ENCODE measurements around the gene RRP8.

RRP8 gene

GRCh38 chr11:6568191-6568918 is 35.1 kb downstream of the RRP8 start:
- peak; percentile 86 for DNase-seq (ENCODE audit: low read depth)
- H3K4me3 ChIP-seq (ENCODE audit: low read depth, low read length): no peak overlapping the region
- TF ChIP-seq CTCF (conservative IDR thresholded peaks at IDR 0.05; ENCODE audit: low read depth, low read length): peak; percentile 19

- no peak overlapping the region for H3K4me3 ChIP-seq (ENCODE audit: low read depth, low read length)
- TF ChIP-seq CTCF (conservative IDR thresholded peaks at IDR 0.05; ENCODE audit: low read depth, low read length): no peak
- DNase-seq (ENCODE audit: low read depth): no peak
Observed at GRCh38 chr11:6567371-6567745, 36.1 kb downstream of the RRP8 start.

- no peak overlapping the region for H3K4me3 ChIP-seq (ENCODE audit: low read depth, low read length)
- TF ChIP-seq CTCF (conservative IDR thresholded peaks at IDR 0.05; ENCODE audit: low read depth, low read length): no peak
- no peak for DNase-seq (ENCODE audit: low read depth)
Observed at GRCh38 chr11:6566704-6567370, 36.6 kb downstream of the RRP8 start.

- no peak overlapping the region for H3K4me3 ChIP-seq (ENCODE audit: low read depth, low read length)
- no peak for DNase-seq (ENCODE audit: low read depth)
- no peak for TF ChIP-seq CTCF (conservative IDR thresholded peaks at IDR 0.05; ENCODE audit: low read depth, low read length)
Observed at GRCh38 chr11:6565988-6566703, 37.3 kb downstream of the RRP8 start.

GRCh38 chr11:6565325-6565724 is 38.1 kb downstream of the RRP8 start:
- no peak for DNase-seq (ENCODE audit: low read depth)
- no peak overlapping the region for H3K4me3 ChIP-seq (ENCODE audit: low read depth, low read length)
- no peak for TF ChIP-seq CTCF (conservative IDR thresholded peaks at IDR 0.05; ENCODE audit: low read depth, low read length)

- no peak for TF ChIP-seq CTCF (conservative IDR thresholded peaks at IDR 0.05; ENCODE audit: low read depth, low read length)
- DNase-seq (ENCODE audit: low read depth): no peak
- no peak overlapping the region for H3K4me3 ChIP-seq (ENCODE audit: low read depth, low read length)
Observed at GRCh38 chr11:6563667-6564066, 39.7 kb downstream of the RRP8 start.
